GM10266 (cell line): ENCODE results near the gene TKFC.
A peak's percentile ranks its signal among the peaks of the same experiment; 100 is the strongest.

Source experiments
- DNase-seq: peaks from one replicate; pipeline ENCODE4 v3.0.0; 2012; ENCODE audit errors: extremely low spot score
- TF ChIP-seq, protein P1 (sequence below): IDR thresholded peaks from 2 replicates; pipeline ENCODE4 v1.5.1; 2012; ENCODE audit warnings: mild to moderate bottlenecking, low read depth; ENCODE audit not compliant: control insufficient read depth, insufficient read depth; ENCODE audit errors: missing control alignments

TKFC gene

DNA sequence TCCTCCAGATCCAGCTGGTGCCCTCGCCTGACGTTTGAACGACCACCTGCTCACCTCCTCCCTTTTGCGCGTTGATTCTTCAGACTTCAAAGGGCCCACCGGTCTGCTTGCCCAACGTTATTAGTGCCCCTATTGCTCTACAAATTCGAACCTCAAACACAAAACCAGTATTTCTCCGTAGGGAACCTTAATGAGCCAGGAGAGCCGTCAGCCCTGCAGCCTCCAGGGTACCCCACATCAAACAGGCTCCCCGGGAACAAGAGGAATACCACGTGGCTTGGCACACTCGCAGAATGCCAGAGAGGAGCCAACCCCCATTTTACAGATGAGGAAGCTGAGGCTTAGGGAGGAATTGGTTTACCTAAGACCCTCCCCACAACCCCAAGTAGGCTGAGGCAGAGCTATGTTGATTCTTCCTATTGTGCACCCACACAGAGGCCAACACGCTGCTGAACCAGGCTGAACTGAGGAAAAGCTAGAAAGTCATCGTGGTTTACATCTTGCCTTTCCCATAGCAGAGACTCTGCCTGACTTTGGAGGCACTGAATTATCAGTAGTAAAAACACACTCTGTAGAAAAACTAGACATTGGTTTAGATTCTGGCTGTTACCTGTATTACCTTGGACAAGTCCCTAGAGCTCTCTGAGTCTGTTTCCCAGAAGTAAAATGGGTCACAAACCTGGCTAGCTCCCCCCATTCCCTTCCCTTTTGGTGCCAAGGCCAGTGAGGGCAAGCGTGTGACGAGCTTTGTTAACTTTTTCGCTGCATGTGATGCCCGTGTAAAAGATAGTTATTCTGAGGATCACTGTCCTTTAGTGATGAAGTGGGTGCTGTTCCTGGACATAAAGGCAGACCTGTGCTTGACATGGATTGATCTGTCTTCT lies 764 bp downstream of the TKFC start:
- no peak for DNase-seq
- TF ChIP-seq, protein P1, sequence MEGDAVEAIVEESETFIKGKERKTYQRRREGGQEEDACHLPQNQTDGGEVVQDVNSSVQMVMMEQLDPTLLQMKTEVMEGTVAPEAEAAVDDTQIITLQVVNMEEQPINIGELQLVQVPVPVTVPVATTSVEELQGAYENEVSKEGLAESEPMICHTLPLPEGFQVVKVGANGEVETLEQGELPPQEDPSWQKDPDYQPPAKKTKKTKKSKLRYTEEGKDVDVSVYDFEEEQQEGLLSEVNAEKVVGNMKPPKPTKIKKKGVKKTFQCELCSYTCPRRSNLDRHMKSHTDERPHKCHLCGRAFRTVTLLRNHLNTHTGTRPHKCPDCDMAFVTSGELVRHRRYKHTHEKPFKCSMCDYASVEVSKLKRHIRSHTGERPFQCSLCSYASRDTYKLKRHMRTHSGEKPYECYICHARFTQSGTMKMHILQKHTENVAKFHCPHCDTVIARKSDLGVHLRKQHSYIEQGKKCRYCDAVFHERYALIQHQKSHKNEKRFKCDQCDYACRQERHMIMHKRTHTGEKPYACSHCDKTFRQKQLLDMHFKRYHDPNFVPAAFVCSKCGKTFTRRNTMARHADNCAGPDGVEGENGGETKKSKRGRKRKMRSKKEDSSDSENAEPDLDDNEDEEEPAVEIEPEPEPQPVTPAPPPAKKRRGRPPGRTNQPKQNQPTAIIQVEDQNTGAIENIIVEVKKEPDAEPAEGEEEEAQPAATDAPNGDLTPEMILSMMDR, result no peak

DNA sequence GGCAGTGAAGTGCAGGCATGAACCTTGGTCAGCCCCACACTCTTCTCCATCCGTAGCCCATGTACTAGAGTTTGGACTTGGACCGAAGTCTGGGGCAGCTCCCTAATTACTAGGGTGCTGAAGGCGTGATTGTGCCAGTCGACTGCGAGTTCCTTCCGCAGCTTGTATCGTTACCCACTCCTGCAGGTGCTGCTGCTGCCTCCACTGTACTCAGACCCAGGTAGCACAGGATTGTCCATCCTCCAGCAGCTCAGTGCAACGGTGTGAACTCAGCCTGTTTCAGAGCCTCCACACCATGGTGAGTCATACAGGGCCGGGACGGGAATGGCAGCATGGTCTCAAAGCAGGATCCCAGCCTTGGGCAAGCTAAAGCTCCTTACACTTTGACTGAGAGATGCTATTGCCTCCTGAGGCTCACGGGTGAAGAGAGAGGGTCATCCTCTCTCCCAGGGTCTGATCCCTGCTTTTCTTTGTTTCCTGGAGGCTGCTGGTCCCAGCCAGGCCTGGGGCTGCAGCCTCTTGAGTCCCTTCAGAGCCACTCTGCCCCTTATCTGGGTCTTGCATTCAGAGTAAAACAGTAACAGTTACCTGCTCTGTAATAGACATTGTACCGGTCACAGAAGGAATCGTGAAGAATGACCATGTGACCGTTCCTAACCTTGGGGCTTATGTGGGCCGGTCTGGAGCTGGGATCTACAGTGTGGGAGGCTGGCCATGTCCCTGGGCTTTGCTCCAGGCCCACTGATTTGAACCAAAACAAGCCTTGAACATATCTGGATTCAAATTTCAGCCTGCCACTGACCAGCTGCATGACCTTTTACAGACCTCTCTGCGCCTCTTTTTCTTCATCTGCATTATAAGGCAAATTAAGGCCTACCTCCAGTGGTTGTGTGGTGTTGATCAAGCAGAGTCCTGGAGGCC lies 1.7 kb downstream of the TKFC start:
- DNase-seq, result no peak
- TF ChIP-seq, protein P1, result no peak

DNA sequence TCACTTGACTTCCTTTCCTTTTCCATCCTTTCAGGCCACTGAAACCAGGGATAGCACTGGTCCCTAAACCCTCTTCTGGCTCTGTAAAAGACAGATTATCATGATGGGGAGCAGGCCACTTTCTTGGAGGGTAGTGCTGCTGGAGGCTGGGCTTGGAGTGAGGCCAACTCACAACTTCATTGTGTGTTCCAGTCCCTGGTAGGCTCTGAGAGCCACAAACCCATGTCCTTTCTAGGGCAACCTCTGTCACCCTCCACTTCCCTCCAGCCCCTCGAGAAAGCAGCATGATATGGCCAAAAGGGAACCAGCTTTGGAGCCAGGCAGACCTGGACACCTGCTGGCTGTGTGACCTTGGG lies 2.3 kb downstream of the TKFC start:
- DNase-seq, result no peak
- TF ChIP-seq, protein P1, result no peak

DNA sequence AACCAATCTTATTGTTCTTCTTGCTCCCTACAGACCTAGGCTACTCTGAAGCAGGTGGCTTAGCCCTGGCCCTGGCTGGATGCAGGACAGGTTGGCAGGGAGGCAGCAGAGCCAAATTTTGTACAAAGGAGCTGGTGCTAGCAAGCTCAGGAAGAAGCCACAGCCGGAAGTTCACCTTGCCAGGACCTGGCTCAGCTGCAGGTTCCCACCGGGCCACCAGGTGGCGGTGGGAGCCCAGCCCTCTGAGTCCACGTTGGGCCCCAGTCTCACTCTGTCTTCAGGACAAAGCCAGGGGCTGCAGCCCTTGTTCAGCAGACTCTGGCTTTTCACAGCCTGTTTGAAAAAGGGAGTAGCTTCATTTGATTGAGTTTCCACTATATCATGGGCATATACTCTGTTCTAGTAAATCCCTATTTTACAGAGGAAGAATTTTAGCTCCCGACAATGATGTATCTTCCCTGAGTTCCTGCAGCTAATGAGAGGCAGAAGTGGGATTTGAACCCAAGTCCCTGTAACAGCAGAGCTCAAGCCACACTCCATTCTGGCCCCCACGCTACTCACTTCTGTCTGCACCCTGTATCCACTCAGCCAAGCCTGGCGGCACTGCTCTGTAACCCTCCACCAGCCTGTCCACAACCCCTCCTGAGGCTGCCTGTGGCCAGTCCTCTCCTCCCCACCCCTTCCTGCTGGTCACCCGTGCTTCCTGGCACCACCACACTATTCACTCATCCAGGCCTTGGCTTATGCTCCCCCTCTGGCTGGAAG lies 3.3 kb downstream of the TKFC start:
- DNase-seq, result peak; percentile 89
- TF ChIP-seq, protein P1, result peak; percentile 99

DNA sequence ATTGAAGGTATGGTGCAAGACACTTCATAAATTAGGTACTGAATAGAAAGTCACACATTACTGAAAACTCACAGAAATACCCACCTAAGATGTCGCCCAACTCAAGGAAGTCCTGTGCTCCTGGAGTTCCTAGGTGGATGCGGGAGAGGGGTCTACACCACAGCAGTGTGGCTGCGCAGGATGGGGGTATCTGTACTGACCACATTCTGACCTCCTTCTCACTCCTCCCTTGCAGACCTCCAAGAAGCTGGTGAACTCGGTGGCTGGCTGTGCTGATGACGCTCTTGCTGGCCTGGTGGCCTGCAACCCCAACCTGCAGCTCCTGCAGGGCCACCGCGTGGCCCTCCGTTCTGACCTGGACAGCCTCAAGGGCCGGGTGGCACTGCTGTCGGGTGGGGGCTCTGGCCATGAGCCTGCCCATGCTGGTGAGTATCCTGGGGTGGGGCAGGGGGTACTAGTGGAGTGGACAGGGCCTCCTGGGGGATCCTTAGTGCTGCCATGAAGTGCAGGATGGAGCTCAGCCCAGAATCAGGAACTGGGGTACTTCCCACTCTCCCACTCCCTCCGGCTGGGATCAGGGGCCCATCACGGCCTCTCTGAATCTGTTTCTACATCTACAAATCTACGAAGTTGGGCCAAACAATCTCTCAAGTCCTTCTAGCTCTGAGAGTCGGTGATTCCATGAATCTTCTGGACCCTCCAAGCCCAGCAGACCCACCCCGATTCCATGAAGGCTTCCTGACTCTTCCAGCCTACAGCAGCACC lies 4.9 kb downstream of the TKFC start:
- TF ChIP-seq, protein P1, result no peak
- no peak for DNase-seq

DNA sequence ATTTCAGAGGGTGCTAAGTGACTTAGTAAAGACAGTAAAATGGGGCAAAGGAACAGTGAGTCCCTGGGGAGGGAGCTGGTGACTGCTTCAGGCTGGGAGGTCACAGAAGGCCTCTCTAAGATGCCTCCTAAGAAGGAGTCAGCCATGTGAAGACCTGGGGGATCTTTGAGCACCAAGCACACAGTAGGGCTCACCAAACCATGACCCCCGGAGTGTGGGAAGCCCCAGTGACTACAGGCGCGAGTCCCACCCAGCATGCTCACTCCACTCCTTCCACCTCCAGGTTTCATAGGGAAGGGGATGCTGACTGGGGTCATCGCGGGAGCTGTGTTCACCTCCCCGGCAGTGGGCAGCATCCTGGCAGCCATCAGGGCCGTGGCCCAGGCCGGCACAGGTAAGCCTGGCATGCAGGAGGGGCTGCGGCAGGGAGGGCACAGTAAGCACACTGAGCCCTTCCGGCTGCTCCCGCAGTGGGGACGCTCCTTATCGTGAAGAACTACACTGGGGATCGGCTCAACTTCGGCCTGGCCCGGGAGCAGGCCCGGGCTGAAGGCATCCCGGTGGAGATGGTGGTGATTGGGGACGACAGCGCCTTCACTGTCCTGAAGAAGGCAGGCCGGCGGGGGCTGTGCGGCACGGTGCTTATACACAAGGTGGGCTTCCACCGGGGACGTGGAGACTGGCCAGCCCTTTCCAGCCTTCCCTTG lies 5.9 kb downstream of the TKFC start:
- TF ChIP-seq, protein P1, result no peak

More for the DNA sequence above, 5.9 kb downstream of the TKFC start:
- no peak for DNase-seq
